OCI-LY3 (cell line): ENCODE results near the gene HSD17B11.
"Not testable (repeated sequence)": the region's sequence is repeated elsewhere in the genome, so short reads cannot be mapped to it uniquely, and the experiment has no call there.

Source experiments
- H2AFZ ChIP-seq: fragments of 200-600, 300-600 bp; shearing (Covaris generic); 2 replicates; pipeline ENCODE4 v1.6.0; 2014; ENCODE audit warnings: antibody characterized with exemption, low read depth, low read length
- H3K27ac ChIP-seq: fragments of 200-600, 300-600 bp; sonication (generic); 2 replicates; pipeline ENCODE4 v1.5.1; 2014; ENCODE audit warnings: mild to moderate bottlenecking, low read length, moderate library complexity, mixed read lengths
- H3K27me3 ChIP-seq: fragments of 200-600, 300-600 bp; sonication (generic); 2 replicates; pipeline ENCODE4 v1.6.1; 2014; ENCODE audit warnings: low read depth, low read length, mixed read lengths
- H3K36me3 ChIP-seq: fragments of 200-600, 300-600 bp; sonication (generic); replicated peaks from 2 replicates; pipeline ENCODE3; 2014; ENCODE audit warnings: low read depth, low read length, mixed read lengths
- H3K4me1 ChIP-seq: fragments of 300-600, 200-600 bp; sonication (generic); 2 replicates; pipeline ENCODE4 v1.6.1; 2014; ENCODE audit warnings: low read length, mixed read lengths
- H3K4me2 ChIP-seq: fragments of 200-600, 300-600 bp; sonication (generic); 2 replicates; pipeline ENCODE4 v1.6.1; 2014; ENCODE audit warnings: low read length, mixed read lengths
- H3K4me3 ChIP-seq: fragments of 300-600, 200-600 bp; sonication (generic); 2 replicates; pipeline ENCODE4 v1.5.1; 2014; ENCODE audit warnings: antibody characterized with exemption, mild to moderate bottlenecking, low read length, moderate library complexity
- H3K79me2 ChIP-seq: fragments of 300-600, 200-600 bp; shearing (Covaris generic); 2 replicates; pipeline ENCODE4 v1.6.1; 2014; ENCODE audit warnings: mild to moderate bottlenecking, low read length, mixed read lengths
- H3K9ac ChIP-seq: fragments of 300-600, 200-600 bp; shearing (Covaris generic); 2 replicates; pipeline ENCODE4 v1.6.0; 2014; ENCODE audit warnings: mild to moderate bottlenecking, low read length, moderate library complexity
- H3K9me3 ChIP-seq: fragments of 200-600, 300-600 bp; shearing (Covaris generic); 2 replicates; pipeline ENCODE4 v1.6.1; 2014; ENCODE audit warnings: low read length, mixed read lengths; ENCODE audit not compliant: insufficient read depth
- H4K20me1 ChIP-seq: fragments of 200-600, 300-600 bp; sonication (generic); 2 replicates; pipeline ENCODE4 v1.6.1; 2016; ENCODE audit warnings: low read length, mixed read lengths; ENCODE audit not compliant: insufficient read depth
- EZH2phosphoT487 ChIP-seq: fragments of 200-600 bp; shearing (Covaris generic); IDR thresholded peaks from 2 replicates; pipeline ENCODE4 v1.6.1; 2018; ENCODE audit warnings: antibody characterized with exemption, mixed run types, low read depth
- TF ChIP-seq, protein P1 (sequence below): fragments of 200-600, 300-600 bp; sonication (generic); IDR thresholded peaks from 2 replicates; pipeline ENCODE4 v1.5.1; 2014; ENCODE audit warnings: antibody characterized with exemption, low read length, low read depth

The HSD17B11 gene

GRCh38 chr4:87405211-87405820 lies 14.3 kb upstream of the HSD17B11 start:
- Histone ChIP-seq H3K4me3 (no peak overlapping the region), H4K20me1 (no peaks in the 10 kb centered on the region), H3K9me3 (no peaks in the 10 kb centered on the region), H3K36me3 (no peaks in the 10 kb centered on the region), H3K27ac (no peak overlapping the region), H3K4me1 (no peaks in the 10 kb centered on the region), H3K9ac (no peak overlapping the region), H2AFZ (no peak overlapping the region), H3K27me3 (no peaks in the 10 kb centered on the region), H3K79me2 (no peaks in the 10 kb centered on the region), H3K4me2 (no peak overlapping the region)
- TF ChIP-seq, protein P1, sequence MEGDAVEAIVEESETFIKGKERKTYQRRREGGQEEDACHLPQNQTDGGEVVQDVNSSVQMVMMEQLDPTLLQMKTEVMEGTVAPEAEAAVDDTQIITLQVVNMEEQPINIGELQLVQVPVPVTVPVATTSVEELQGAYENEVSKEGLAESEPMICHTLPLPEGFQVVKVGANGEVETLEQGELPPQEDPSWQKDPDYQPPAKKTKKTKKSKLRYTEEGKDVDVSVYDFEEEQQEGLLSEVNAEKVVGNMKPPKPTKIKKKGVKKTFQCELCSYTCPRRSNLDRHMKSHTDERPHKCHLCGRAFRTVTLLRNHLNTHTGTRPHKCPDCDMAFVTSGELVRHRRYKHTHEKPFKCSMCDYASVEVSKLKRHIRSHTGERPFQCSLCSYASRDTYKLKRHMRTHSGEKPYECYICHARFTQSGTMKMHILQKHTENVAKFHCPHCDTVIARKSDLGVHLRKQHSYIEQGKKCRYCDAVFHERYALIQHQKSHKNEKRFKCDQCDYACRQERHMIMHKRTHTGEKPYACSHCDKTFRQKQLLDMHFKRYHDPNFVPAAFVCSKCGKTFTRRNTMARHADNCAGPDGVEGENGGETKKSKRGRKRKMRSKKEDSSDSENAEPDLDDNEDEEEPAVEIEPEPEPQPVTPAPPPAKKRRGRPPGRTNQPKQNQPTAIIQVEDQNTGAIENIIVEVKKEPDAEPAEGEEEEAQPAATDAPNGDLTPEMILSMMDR: no peak
- TF ChIP-seq EZH2phosphoT487: no peak

GRCh38 chr4:87403732-87404131 lies 12.7 kb upstream of the HSD17B11 start:
- not testable (repeated sequence) for H3K4me1 ChIP-seq, H3K4me2 ChIP-seq, H3K27ac ChIP-seq, H3K36me3 ChIP-seq, H4K20me1 ChIP-seq, H3K4me3 ChIP-seq, H3K9me3 ChIP-seq, H3K79me2 ChIP-seq, H3K27me3 ChIP-seq, H2AFZ ChIP-seq, H3K9ac ChIP-seq

DNA sequence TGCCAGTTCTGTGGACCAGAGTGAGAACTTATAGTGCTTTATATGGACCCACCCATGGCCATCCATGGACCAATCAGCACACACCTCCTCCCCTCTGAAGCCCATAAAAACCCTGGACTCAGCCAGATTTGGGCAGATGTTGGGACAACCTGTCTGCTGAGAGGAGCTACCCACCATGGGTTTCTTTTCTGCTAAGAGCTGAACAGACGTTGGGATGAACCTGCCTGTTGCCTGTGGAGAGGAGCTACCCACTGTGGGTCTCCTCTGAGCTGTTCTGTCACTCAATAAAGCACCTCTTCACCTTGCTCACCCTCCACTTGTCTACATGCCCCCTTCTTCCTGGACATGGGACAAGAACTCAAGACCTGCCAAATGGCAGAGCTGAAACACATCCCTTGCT lies 9.0 kb upstream of the HSD17B11 start:
- Histone ChIP-seq H2AFZ (no peak overlapping the region), H3K9me3 (no peaks in the 10 kb centered on the region), H3K36me3 (no peaks in the 10 kb centered on the region), H3K27me3 (no peaks in the 10 kb centered on the region), H3K4me3 (no peak overlapping the region), H3K79me2 (no peaks in the 10 kb centered on the region), H3K4me1 (no peaks in the 10 kb centered on the region), H3K9ac (no peak overlapping the region), H4K20me1 (no peaks in the 10 kb centered on the region), H3K4me2 (no peak overlapping the region), H3K27ac (no peak overlapping the region)
- TF ChIP-seq, protein P1: no peak
- no peak for TF ChIP-seq EZH2phosphoT487

DNA sequence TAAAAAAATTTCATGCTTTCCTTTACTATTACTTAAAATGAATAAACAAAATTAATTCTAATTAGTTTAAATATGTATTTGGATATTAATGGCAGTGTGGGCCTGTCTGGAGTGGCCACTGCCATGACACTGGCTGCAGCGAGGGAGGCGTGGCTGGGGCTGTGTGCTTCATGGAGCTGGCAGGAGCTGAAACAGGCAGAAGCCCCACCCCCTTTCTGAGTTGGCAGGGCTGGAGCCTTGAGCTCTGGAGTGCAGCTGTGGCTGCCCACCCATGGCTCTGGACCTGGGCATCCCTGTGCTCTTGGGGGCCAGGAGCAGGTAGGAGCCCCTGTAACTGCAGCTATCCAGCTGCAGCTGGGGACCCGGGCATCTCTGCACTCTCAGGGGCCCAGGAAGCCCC lies 8.2 kb upstream of the HSD17B11 start:
- H3K27me3 ChIP-seq: no peaks in the 10 kb centered on the region
- TF ChIP-seq, protein P1: no peak
- TF ChIP-seq EZH2phosphoT487: no peak
- H3K4me2 ChIP-seq: no peak overlapping the region
- H3K9me3 ChIP-seq: no peaks in the 10 kb centered on the region
- H3K79me2 ChIP-seq: no peaks in the 10 kb centered on the region
- no peak overlapping the region for H3K4me3 ChIP-seq
- H3K4me1 ChIP-seq: no peaks in the 10 kb centered on the region
- H2AFZ ChIP-seq: no peak overlapping the region
- no peak overlapping the region for H3K9ac ChIP-seq
- no peaks in the 10 kb centered on the region for H4K20me1 ChIP-seq
- no peaks in the 10 kb centered on the region for H3K36me3 ChIP-seq
- no peak overlapping the region for H3K27ac ChIP-seq

GRCh38 chr4:87395851-87396250 lies 4.9 kb upstream of the HSD17B11 start:
- H3K36me3 ChIP-seq, H4K20me1 ChIP-seq, H3K4me2 ChIP-seq, H2AFZ ChIP-seq, H3K79me2 ChIP-seq, H3K9ac ChIP-seq, H3K9me3 ChIP-seq, H3K4me1 ChIP-seq, H3K27me3 ChIP-seq, H3K27ac ChIP-seq, H3K4me3 ChIP-seq: not testable (repeated sequence)

DNA sequence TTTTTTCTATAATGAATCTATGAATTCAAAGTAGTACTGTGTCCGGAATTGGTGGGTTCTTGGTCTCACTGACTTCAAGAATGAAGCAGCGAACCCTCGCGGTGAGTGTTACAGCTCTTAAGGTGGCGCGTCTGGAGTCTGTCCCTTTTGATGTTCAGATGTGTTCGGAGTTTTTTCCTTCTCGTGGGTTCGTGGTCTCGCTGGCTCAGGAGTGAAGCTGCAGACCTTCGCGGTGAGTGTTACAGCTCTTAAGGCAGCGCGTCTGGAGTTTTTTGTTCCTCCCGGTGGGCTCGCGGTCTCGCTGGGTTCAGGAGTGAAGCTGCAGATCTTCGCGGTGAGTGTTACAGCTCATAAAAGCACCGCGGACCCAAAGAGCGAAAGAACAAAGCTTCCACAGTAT lies 4.1 kb upstream of the HSD17B11 start:
- not testable (repeated sequence) for H2AFZ ChIP-seq, H3K9me3 ChIP-seq, H3K9ac ChIP-seq, H3K4me3 ChIP-seq, H3K27ac ChIP-seq, H3K4me1 ChIP-seq, H3K4me2 ChIP-seq, H3K36me3 ChIP-seq, H3K79me2 ChIP-seq, H4K20me1 ChIP-seq, H3K27me3 ChIP-seq
